Stimulated activated CD8-positive, alpha-beta memory T cell treated with anti-CD3 and anti-CD28 coated beads, Interleukin-4, amount 100 ng/mL, for 4 hours (primary cell): Measurements from ENCODE around the gene BCAT1.
"Not testable (repeated sequence)": the region's sequence is repeated elsewhere in the genome, so short reads cannot be mapped to it uniquely, and the experiment has no call there.

Source experiments
- DNase-seq, 2 donors: peaks; one replicate each; pipeline ENCODE4 v3.0.0-alpha.2; 2020; ENCODE audit warnings: low read depth in 2 of 2, low spot score in 1 of 2

BCAT1 gene

GRCh38 chr12:24960222-24960855 is 11.4 kb upstream of the BCAT1 start:
- DNase-seq = no peak

DNA sequence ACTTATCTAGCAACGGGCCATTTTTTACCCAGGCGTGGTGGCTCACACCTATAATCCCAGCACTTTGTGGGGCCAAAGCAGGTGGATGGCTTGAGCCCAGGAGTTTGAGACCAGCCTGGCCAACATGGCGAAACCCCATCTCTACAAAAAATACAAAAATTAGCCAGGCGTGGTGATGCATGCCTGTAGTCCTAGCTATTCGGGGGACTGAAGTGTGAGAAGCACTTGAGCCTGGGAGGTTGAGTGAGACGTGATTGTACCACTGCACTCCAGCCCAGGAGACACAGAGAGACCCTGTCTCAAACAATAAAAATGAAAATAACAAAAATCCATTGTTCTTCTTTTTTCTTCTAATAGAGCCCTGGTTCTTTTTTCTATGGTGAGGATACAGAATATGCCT is 7.5 kb upstream of the BCAT1 start:
- DNase-seq = not testable (repeated sequence)

DNA sequence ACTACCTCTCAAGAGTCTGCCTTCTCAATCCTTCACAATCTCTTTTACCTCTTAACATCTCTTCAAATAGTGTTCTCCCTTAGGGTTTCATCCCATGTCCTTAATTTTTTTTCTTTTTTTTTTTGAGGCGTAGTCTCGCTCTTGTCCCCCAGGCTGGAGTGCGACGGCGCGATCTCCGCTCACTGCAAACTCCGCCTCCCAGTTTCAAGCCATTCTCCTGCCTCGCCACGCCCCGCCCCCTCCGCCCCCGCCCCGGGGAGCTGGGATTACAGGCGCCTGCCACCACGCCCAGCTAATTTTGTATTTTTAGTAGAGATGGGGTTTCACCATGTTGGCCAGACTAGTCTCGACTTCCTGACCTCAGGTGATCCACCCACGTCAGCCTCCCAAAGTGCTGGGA is 7.0 kb upstream of the BCAT1 start:
- no peak for DNase-seq

- no peak for DNase-seq
Observed at GRCh38 chr12:24955389-24955788, 6.5 kb upstream of the BCAT1 start.

DNA sequence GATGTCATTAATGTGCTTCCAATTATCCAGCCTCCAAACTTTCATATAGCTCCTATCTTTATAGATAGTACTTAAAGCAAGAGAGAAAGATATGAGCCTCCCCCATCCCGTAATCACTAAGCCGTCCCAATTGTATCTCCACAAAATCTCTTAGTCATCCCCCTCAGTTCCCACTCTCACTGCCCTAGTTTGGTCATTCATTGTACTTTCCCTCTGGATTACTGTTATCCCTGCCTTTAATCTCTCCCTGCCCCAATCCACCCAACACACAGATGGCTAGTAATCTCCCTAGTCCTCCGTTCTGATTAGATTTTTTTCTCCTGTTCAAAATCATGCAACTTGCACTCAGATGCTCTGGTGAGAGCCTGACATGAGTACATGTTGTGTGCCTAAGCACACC is 5.4 kb upstream of the BCAT1 start:
- DNase-seq = no peak

DNA sequence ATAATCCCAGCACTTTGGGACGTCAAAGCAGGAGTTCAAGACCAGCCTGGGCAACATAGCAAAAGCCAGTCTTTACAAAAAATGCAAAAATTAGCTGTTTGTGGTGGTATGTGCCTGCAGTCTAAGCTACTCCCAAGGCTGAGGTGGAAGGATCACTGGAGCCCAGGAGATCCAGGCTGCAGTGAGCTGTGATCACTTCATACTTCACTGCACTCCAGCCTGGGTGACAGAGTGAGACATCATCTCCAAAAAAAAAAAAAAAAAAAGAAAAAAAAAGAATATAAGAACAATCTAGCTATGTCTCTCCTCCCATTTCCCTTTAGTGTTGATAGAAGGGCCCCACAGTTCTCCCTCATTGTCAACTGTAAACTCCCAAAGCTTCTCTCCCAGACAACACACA is 3.5 kb upstream of the BCAT1 start:
- DNase-seq = no peak

GRCh38 chr12:24950231-24950834 is 1.4 kb upstream of the BCAT1 start:
- no peak for DNase-seq

DNA sequence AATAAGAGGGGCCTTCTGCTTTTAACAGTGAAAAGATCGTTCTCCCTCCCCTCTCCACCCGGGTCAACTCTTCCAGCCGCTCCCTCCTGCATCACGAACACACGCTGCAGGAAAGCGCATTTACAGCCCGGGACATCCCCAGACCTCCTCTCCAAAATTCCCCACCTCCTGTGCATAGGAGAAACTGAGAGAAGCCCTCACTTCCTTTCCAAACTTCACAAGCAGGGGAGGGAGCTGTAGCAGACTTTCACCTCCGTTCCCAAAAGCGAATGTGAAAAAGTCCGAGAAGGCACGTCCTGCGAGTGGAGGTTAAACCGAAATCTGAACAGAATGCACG is 513 bp downstream of the BCAT1 start:
- no peak for DNase-seq

DNA sequence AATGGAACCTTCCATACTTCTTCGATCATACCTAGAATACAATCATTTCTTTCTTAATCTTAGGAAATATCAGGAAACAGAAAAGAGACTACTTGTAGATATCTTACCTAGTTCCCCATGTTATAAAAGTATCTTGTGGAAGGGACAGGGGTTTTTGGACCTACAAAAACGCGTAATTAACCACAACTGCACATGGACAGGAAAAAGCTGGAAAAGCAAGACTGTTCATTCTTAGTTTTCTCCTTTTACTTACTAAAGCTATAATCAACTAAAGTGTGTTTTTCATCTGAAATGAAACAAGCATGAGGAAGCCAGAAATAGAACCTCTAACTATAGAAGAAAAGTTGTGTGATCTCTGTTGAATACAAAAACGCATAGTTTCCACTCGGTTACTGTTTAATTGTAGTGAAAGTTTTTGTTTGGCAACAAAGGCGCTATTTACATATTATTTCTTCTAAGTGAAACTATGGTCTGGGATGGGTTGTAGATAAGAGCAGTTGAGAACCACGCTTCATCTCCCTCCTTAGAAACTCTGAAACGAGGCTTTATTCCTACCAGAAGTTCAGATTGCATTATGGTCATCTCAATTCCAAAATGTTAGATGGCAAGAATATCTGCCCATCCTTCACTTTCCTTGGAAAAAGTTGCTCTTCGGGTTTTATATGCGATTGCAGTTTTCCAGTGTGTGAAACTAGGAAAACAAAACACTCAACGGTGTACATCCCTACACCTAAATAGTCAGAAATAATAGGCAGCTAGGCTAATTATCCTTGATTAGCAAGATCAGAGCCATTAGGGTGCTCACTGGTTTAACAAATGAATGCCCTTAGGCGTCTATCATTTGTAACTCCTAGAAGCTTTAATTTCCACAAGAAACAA is 1.1 kb downstream of the BCAT1 start:
- DNase-seq = no peak

DNA sequence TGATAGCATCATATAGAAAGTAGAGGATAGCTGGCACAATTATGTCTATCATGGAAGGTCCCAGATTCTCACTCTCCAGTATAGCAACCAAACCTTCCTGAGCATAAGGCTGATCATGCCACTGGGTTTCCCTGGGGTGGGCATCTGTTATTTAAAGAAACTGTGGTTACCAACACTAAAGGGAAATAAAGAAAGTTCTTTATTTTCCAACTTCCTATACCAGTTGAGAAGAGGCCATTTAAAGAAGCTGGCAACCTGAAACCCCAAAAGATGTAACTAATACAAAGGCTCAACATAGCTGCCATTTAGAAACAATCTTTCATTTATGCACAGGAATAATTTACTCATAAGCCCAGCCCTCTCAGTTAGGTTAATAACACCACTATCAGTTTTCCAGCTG is 3.1 kb downstream of the BCAT1 start:
- DNase-seq = no peak

DNA sequence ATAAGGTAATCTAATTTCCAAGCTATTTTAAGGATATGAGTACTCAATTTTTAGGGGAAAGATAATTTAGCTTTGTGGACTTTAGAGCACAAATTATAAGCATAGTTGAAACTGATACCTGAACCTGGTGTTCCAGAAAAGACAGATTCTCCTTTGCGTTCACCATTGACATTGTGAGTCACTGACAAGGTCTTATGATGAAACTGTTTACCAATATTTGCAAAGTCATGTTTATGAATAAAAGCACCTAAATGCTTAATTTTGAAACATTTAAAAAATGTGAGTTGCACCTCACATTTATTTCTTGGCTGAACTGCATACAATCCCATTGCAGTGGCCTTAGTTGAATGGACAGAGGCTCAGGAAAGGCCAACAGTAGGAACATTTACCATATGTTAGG is 3.9 kb downstream of the BCAT1 start:
- DNase-seq = no peak

DNA sequence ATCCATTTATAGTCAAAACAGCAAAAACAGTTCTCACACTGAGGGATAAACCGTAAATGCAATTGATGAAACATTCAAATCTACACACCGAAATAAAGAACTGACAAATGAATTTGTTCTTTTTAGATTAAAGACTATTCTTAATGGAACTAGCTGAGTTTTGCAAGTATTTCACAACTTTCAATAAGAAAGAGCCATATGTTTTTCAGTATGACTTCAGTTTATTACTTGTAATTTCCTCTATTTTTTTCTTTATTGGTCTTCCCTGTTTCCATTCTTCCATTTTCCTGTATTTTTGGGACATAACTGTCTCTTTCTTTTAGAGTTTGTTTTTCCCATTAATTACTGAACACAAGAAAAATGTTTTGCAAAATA is 4.3 kb downstream of the BCAT1 start:
- DNase-seq = no peak

DNA sequence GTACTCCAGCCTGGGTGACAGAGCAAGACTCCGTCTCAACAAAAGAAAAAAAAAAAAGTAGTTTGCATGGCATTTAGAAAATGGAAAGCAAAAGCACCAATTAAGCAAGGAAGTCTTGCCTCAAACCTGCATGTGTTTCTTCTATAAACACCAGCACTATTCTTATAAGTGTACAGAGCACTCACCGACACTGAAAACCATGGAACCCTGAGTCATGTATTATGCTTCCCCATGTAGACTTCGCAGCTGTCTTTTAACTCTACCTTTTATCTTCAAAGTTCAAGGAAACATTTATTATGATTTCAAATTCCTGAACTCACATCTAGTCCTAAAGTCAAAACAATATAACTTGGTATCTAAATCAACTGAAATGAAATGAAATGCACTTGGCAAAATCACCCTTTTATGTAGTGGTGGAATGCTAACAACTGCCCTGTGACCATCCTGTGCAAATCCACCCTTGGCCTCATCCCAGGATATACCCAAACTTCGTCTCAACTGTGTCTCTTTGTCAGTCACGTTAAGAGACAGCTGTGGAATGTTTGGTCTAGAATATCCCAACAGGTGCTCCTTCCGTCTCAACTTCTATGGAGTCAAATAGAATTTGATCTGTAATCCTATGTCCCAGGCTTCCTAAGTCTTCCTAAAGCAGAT is 4.8 kb downstream of the BCAT1 start:
- no peak for DNase-seq

- DNase-seq = no peak
Observed at GRCh38 chr12:24940157-24940556, 8.7 kb downstream of the BCAT1 start.

GRCh38 chr12:24939551-24939950 is 9.3 kb downstream of the BCAT1 start:
- DNase-seq = not testable (repeated sequence)

- DNase-seq = no peak
Observed at GRCh38 chr12:24938341-24938740, 10.6 kb downstream of the BCAT1 start.

DNA sequence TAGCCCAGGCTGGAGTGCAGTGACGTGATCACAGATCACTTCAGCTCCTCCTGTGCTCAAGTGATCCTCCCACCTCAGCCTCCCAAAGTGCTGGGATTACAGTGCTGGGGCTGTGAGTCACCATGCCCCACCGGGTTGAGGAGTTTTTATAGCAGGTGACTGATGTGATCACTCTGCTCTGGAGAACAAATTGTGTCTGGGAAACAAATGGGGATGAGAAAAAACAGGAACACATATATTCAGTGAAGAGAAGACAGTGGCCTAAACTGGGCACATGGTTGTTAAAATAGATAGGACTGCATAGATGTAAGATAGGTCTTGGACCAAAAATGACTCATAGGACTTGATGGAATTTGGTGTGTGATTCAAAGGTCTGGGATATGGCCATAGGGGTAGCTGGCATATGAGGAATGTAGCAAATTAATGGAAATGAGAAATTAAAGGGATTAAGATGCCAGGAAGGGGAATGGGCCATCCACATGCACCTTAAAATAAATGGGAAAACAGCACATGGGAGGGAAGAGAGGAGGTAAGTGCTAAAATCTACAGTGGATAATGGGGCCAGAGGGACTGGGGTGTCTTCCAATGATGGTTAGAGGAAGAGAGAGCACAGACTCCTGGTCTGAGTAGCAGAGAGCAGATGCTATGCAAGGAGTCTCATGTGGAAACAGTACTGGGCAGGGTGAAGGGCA is 11.2 kb downstream of the BCAT1 start:
- DNase-seq = no peak

- DNase-seq = no peak
Observed at GRCh38 chr12:24933694-24934407, 15.1 kb downstream of the BCAT1 start.

GRCh38 chr12:24931666-24932405 is 17.1 kb downstream of the BCAT1 start:
- DNase-seq = no peak

- DNase-seq = no peak
Observed at GRCh38 chr12:24929953-24930352, 18.9 kb downstream of the BCAT1 start.
